ENCODE data around the gene KCNIP4. TPM values are rescaled to one million over a fixed set of nuclear protein-coding genes. Genes with fewer than 3 reads are reported as not detected.

KCNIP4 gene
- total RNA-seq, 1 donor from 2014 or later: 30.4 TPM

- Mint-ChIP-seq H3K4me1 (ENCODE audit: low read depth, unreplicated experiment) (no peaks in the 10 kb centered on the region), H3K27ac (ENCODE audit: unreplicated experiment) (no peak overlapping the region), H3K4me3 (ENCODE audit: unreplicated experiment) (no peak overlapping the region)
These were observed 25.3 kb upstream of the KCNIP4 start for GRCh38 chr4:21973850-21974249.

DNA sequence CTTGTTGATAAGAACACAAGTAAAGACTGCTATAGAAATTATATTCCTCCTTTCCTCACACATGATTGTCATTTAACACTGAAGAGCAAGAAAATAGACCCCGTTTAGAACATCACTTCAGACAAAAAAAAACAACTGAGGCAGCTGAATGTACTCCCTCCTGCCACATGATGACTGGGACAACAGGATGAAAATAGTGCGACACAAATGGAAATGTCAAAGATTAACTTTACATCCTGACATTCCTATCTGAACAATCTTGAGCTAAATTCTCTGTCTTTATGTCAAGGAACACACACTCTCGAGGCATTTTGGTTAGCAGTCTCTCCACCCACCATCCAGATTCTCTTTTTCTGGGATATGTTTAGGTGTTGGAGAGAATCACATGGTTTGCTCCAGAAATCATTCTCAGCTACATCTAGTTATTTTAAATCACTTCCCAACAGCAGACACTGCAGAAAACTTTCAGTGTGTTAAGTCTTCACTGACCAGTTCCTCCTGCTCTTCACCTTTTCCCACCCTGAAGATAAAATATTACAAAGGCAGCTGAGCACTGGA, 16.3 kb upstream of the KCNIP4 start:
- H3K4me1 Mint-ChIP-seq (ENCODE audit: low read depth, unreplicated experiment): no peaks in the 10 kb centered on the region

More at GRCh38 chr4:21973850-21974249, 25.3 kb upstream of the KCNIP4 start:
- H3K9me3 Mint-ChIP-seq (ENCODE audit: unreplicated experiment): no peaks in the 10 kb centered on the region
- no peak for DNase-seq
- H3K36me3 Mint-ChIP-seq (ENCODE audit: unreplicated experiment): peaks cover 19% of the 10 kb centered on the region
- H3K27me3 Mint-ChIP-seq (ENCODE audit: unreplicated experiment): no peaks in the 10 kb centered on the region
- TF ChIP-seq, protein P1, sequence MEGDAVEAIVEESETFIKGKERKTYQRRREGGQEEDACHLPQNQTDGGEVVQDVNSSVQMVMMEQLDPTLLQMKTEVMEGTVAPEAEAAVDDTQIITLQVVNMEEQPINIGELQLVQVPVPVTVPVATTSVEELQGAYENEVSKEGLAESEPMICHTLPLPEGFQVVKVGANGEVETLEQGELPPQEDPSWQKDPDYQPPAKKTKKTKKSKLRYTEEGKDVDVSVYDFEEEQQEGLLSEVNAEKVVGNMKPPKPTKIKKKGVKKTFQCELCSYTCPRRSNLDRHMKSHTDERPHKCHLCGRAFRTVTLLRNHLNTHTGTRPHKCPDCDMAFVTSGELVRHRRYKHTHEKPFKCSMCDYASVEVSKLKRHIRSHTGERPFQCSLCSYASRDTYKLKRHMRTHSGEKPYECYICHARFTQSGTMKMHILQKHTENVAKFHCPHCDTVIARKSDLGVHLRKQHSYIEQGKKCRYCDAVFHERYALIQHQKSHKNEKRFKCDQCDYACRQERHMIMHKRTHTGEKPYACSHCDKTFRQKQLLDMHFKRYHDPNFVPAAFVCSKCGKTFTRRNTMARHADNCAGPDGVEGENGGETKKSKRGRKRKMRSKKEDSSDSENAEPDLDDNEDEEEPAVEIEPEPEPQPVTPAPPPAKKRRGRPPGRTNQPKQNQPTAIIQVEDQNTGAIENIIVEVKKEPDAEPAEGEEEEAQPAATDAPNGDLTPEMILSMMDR (IDR thresholded peaks at IDR 0.05; ENCODE audit: partially characterized antibody, unreplicated experiment): no peak

DNA sequence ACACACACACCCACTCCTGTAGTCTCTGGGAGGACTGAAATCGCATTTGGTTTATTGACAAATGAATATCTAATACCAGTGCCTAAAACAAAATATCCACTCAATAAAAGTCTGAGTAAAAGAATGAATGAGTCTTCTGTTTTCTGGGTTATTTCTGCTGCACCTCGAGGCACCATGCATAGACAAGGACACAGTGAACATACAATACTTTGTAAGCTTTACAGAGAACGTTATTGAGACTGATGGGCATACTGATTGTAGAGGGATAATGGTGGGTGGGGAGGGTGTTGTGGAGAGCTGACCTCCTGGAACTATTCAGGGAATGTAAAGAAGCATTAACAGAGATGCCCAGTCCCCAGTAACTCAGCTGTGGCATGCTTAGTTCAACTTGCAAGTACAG, 14.1 kb upstream of the KCNIP4 start:
- H3K4me1 Mint-ChIP-seq (ENCODE audit: low read depth, unreplicated experiment): no peaks in the 10 kb centered on the region
- H3K36me3 Mint-ChIP-seq (ENCODE audit: unreplicated experiment): no peaks in the 10 kb centered on the region
- H3K9me3 Mint-ChIP-seq (ENCODE audit: unreplicated experiment): no peaks in the 10 kb centered on the region
- H3K4me3 Mint-ChIP-seq (ENCODE audit: unreplicated experiment): no peak overlapping the region
- no peak for DNase-seq
- H3K27me3 Mint-ChIP-seq (ENCODE audit: unreplicated experiment): no peaks in the 10 kb centered on the region
- TF ChIP-seq, protein P1 (IDR thresholded peaks at IDR 0.05; ENCODE audit: partially characterized antibody, unreplicated experiment): no peak
- no peak overlapping the region for H3K27ac Mint-ChIP-seq (ENCODE audit: unreplicated experiment)

More for the DNA sequence above, 16.3 kb upstream of the KCNIP4 start:
- Mint-ChIP-seq H3K9me3 (ENCODE audit: unreplicated experiment) (no peaks in the 10 kb centered on the region), H3K27ac (ENCODE audit: unreplicated experiment) (no peak overlapping the region), H3K36me3 (ENCODE audit: unreplicated experiment) (no peaks in the 10 kb centered on the region), H3K27me3 (ENCODE audit: unreplicated experiment) (no peaks in the 10 kb centered on the region), H3K4me3 (ENCODE audit: unreplicated experiment) (no peak overlapping the region)
- DNase-seq: no peak
- TF ChIP-seq, protein P1 (IDR thresholded peaks at IDR 0.05; ENCODE audit: partially characterized antibody, unreplicated experiment): no peak

- no peak overlapping the region for H3K27ac Mint-ChIP-seq (ENCODE audit: unreplicated experiment)
- no peak overlapping the region for H3K4me3 Mint-ChIP-seq (ENCODE audit: unreplicated experiment)
- no peaks in the 10 kb centered on the region for H3K9me3 Mint-ChIP-seq (ENCODE audit: unreplicated experiment)
- H3K36me3 Mint-ChIP-seq (ENCODE audit: unreplicated experiment): no peaks in the 10 kb centered on the region
- TF ChIP-seq, protein P1 (IDR thresholded peaks at IDR 0.05; ENCODE audit: partially characterized antibody, unreplicated experiment): no peak
- no peaks in the 10 kb centered on the region for H3K27me3 Mint-ChIP-seq (ENCODE audit: unreplicated experiment)
- DNase-seq: no peak
- no peaks in the 10 kb centered on the region for H3K4me1 Mint-ChIP-seq (ENCODE audit: low read depth, unreplicated experiment)
These were observed 12.2 kb upstream of the KCNIP4 start for GRCh38 chr4:21960793-21961192.

DNA sequence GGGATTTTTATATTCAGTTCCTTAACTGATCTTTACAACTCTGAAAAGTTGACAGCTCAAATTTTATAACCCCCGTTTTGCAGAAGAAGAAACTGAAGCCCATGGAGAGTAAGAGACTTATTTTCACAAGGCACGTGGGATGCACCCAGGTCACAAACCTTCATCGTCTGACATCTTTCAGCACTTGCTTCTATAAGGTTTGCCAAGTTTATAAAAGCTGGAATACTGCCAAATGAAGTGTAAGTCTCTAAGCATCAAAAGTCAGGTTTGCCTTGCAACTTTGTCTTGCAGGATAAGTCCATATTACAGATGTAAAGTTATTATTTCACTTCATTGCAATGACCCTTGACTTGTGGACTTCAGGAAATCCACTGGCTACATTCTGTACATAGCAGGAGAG, 6.3 kb upstream of the KCNIP4 start:
- Mint-ChIP-seq H3K4me3 (ENCODE audit: unreplicated experiment) (no peak overlapping the region), H3K36me3 (ENCODE audit: unreplicated experiment) (no peaks in the 10 kb centered on the region), H3K27me3 (ENCODE audit: unreplicated experiment) (no peaks in the 10 kb centered on the region), H3K4me1 (ENCODE audit: low read depth, unreplicated experiment) (no peaks in the 10 kb centered on the region), H3K27ac (ENCODE audit: unreplicated experiment) (no peak overlapping the region), H3K9me3 (ENCODE audit: unreplicated experiment) (peaks cover 1% of the 10 kb centered on the region)
- DNase-seq: no peak
- TF ChIP-seq, protein P1 (IDR thresholded peaks at IDR 0.05; ENCODE audit: partially characterized antibody, unreplicated experiment): no peak

All from glutamatergic neuron (in vitro differentiated cells).